Loucy (cell line): ENCODE measurements around the gene CASQ2.

Experiments used
- H2AFZ ChIP-seq: fragments of 200-600 bp; sonication (generic); 2 replicates; pipeline ENCODE4 v1.6.0; 2016; ENCODE audit warnings: antibody characterized with exemption, mild to moderate bottlenecking, low read length, moderate library complexity
- H3F3A ChIP-seq: fragments of 200-600 bp; 2 replicates; pipeline ENCODE4 v1.6.0; 2016; ENCODE audit warnings: antibody characterized with exemption, low read depth, mild to moderate bottlenecking
- H3K27me3 ChIP-seq: fragments of 200-600 bp; sonication (generic); 2 replicates; pipeline ENCODE4 v1.6.1; 2014; ENCODE audit warnings: low read length, mild to moderate bottlenecking; ENCODE audit not compliant: insufficient read depth, poor library complexity, severe bottlenecking
- H3K36me3 ChIP-seq: fragments of 200-600 bp; sonication (generic); 2 replicates; pipeline ENCODE4 v1.6.1; 2016; ENCODE audit warnings: low read length; ENCODE audit not compliant: insufficient read depth
- H3K4me1 ChIP-seq: fragments of 200-600 bp; sonication (generic); 2 replicates; pipeline ENCODE4 v1.5.1; 2014; ENCODE audit warnings: low read length, mild to moderate bottlenecking; ENCODE audit not compliant: insufficient read depth, poor library complexity, severe bottlenecking
- H3K4me2 ChIP-seq: fragments of 200-600 bp; sonication (generic); 2 replicates; pipeline ENCODE4 v1.6.0; 2014; ENCODE audit warnings: antibody characterized with exemption, low read length, low read depth, mild to moderate bottlenecking; ENCODE audit not compliant: poor library complexity, severe bottlenecking
- H3K4me3 ChIP-seq: fragments of 200-600 bp; sonication (generic); 2 replicates; pipeline ENCODE4 v1.5.1; 2014; ENCODE audit warnings: low read length, mild to moderate bottlenecking, mixed read lengths; ENCODE audit not compliant: poor library complexity, severe bottlenecking
- H3K79me2 ChIP-seq: fragments of 200-600 bp; sonication (generic); 2 replicates; pipeline ENCODE4 v1.6.1; 2014; ENCODE audit warnings: low read length; ENCODE audit not compliant: insufficient read depth
- H3K9ac ChIP-seq: fragments of 200-600 bp; sonication (generic); 2 replicates; pipeline ENCODE4 v1.6.0; 2014; ENCODE audit warnings: mild to moderate bottlenecking, low read depth, low read length, moderate library complexity; ENCODE audit not compliant: poor library complexity, severe bottlenecking
- H3K9me2 ChIP-seq: fragments of 200-600 bp; sonication (generic); replicated peaks from 2 replicates; pipeline ENCODE4 v1.6.1; 2016; ENCODE audit warnings: low read depth, low read length, mixed read lengths
- H3K9me3 ChIP-seq: fragments of 200-600 bp; sonication (generic); 2 replicates; pipeline ENCODE4 v1.6.1; 2014; ENCODE audit warnings: mild to moderate bottlenecking, antibody characterized with exemption, low read length, low read depth; ENCODE audit not compliant: insufficient read depth
- H4K20me1 ChIP-seq: fragments of 200-600 bp; sonication (generic); 2 replicates; pipeline ENCODE4 v1.6.0; 2014; ENCODE audit warnings: antibody characterized with exemption, low read length, mild to moderate bottlenecking; ENCODE audit not compliant: insufficient read depth, poor library complexity, severe bottlenecking
- CTCF ChIP-seq: fragments of 200-600 bp; sonication (generic); conservative IDR thresholded peaks from 2 replicates; pipeline ENCODE4 v1.5.1; 2014; ENCODE audit warnings: mild to moderate bottlenecking, antibody characterized with exemption, low read length
- EZH2phosphoT487 ChIP-seq: fragments of 200-600 bp; IDR thresholded peaks from 2 replicates; pipeline ENCODE4 v1.6.1; 2018; ENCODE audit warnings: antibody characterized with exemption, mild to moderate bottlenecking, moderate library complexity, borderline replicate concordance

Gene CASQ2

GRCh38 chr1:115677182-115677555 lies 91.3 kb downstream of the CASQ2 start:
- H3K4me2 ChIP-seq: peak overlapping the region; percentile 52
- no peaks in the 10 kb centered on the region for H3K27me3 ChIP-seq
- no peak overlapping the region for H2AFZ ChIP-seq
- H4K20me1 ChIP-seq: peaks cover 22% of the 10 kb centered on the region
- H3K4me3 ChIP-seq: peak overlapping the region; percentile 36
- H3K36me3 ChIP-seq: peaks cover 31% of the 10 kb centered on the region; the same call in 1 of the 2 replicates
- peaks cover 46% of the 10 kb centered on the region for H3K4me1 ChIP-seq
- no peaks in the 10 kb centered on the region for H3K9me3 ChIP-seq
- no peak for TF ChIP-seq CTCF
- no peak for TF ChIP-seq EZH2phosphoT487
- H3K9me2 ChIP-seq: no peaks in the 10 kb centered on the region
- H3F3A ChIP-seq: no peaks in the 10 kb centered on the region
- H3K79me2 ChIP-seq: peaks cover 89% of the 10 kb centered on the region
- H3K9ac ChIP-seq: peak overlapping the region; percentile 12

DNA sequence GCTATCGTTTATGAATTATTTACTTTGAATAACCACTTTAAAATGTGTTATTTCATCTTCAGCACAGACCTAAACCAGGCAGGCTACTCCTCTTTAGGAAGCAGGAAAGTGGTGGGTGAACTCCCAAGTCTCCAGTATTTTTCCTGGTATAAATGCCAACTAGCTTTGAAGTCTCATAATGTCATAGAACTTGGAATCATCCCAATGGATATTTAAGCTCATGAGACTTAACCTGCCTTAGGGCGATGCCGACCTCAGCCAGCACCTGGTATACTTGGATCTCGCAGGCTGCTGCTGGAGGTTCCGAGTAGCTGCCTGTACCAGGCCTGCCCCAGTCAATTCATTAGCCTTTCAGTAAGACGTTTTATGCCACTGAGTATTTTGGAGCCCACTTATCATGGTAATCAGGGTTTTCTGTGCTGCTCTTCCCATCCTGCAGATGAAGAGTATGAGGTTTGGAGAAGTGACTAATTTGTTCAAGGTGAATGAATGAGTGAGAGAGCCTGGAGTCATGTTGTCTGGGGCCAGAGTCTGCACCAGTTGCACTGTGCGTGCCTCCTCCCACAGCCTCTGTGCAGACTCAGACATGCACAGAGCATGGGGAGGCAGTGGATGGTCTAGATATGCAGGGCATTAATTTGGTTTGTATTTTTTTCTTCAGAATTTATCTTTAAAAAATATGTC lies 91.9 kb downstream of the CASQ2 start:
- Histone ChIP-seq H4K20me1 (peaks cover 22% of the 10 kb centered on the region), H3K4me2 (peak overlapping the region; percentile 52), H3K4me1 (peaks cover 49% of the 10 kb centered on the region), H3K36me3 (peaks cover 28% of the 10 kb centered on the region; the same call in 1 of the 2 replicates), H3F3A (no peaks in the 10 kb centered on the region), H3K9me2 (no peaks in the 10 kb centered on the region), H3K4me3 (peak overlapping the region; percentile 36), H2AFZ (no peak overlapping the region), H3K9me3 (no peaks in the 10 kb centered on the region), H3K27me3 (no peaks in the 10 kb centered on the region), H3K9ac (peak overlapping the region; percentile 18), H3K79me2 (peaks cover 94% of the 10 kb centered on the region)
- TF ChIP-seq CTCF (no peak), EZH2phosphoT487 (no peak)

DNA sequence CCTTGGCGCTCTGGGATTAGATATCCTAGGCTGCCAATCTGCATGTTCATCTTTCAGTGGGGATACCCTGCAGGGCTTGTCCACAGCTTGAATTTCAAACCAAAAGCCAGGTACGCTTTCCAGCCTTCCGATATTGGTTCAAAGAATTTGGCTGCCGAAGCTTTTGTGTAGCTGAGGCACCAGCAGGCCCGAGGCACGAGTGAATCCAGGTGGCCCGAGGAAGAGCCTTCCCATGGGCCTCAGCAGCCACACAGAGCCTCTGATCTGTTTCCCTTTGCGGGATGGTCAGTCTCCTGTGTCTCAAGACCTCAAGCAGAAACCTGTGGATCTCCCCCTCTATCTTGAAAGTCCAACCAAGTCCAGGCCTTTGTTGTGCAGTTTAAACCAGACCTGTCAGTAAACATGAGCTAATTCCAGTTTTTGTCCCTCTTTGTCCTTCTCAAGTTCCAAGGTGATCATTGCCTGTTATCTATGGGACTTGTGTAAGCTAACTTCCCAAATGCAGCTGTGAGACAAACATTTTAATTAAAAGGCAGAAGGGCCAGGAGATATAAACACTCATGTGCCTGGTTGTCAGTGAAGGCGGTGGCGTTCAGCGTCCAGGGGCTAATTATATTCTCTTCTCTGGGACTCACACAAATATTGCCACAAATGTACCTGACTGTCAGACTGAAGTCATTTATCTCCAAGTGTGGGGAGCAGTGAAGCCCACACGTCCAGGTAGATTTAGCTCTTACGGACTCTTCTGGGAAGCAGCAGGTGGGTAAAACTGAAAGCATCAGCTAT lies 96.1 kb downstream of the CASQ2 start:
- Histone ChIP-seq H3K4me3 (peak overlapping the region; percentile 70), H3K4me1 (peaks cover 88% of the 10 kb centered on the region), H3F3A (no peaks in the 10 kb centered on the region), H3K9ac (peak overlapping the region; percentile 82), H2AFZ (no peak overlapping the region), H3K9me2 (no peaks in the 10 kb centered on the region), H4K20me1 (peaks cover 11% of the 10 kb centered on the region), H3K4me2 (peak overlapping the region; percentile 80), H3K79me2 (peaks cover 88% of the 10 kb centered on the region), H3K9me3 (no peaks in the 10 kb centered on the region), H3K36me3 (peaks cover 14% of the 10 kb centered on the region; the same call in 1 of the 2 replicates), H3K27me3 (no peaks in the 10 kb centered on the region)
- no peak for TF ChIP-seq CTCF
- TF ChIP-seq EZH2phosphoT487: no peak
